GM23248 (cell line): ENCODE measurements around the gene DECR2. TPM values are rescaled to one million over a fixed set of nuclear protein-coding genes. Genes with fewer than 3 reads are reported as not detected.
"Not testable (repeated sequence)": the region's sequence is repeated elsewhere in the genome, so short reads cannot be mapped to it uniquely, and the experiment has no call there.

ENCODE experiments used
- DNase-seq: peaks from one replicate; pipeline ENCODE4 v3.0.0-alpha.2; 2015
- H2AFZ ChIP-seq: fragments of 200-600 bp; sonication (generic); 2 replicates; pipeline ENCODE4 v1.6.1; 2016; ENCODE audit warnings: antibody characterized with exemption
- H3F3A ChIP-seq: fragments of 200-600 bp; sonication (generic); 2 replicates; pipeline ENCODE4 v1.6.1; 2016; ENCODE audit warnings: mild to moderate bottlenecking, antibody characterized with exemption, mixed run types; ENCODE audit not compliant: insufficient read depth
- H3K27ac ChIP-seq: fragments of 200-600 bp; sonication (generic); 2 replicates; pipeline ENCODE4 v1.5.1; 2016; ENCODE audit warnings: mild to moderate bottlenecking
- H3K27me3 ChIP-seq: fragments of 200-600 bp; sonication (generic); replicated peaks from 2 replicates; pipeline ENCODE4 v1.6.1; 2016; ENCODE audit warnings: mild to moderate bottlenecking; ENCODE audit not compliant: insufficient read depth
- H3K36me3 ChIP-seq: fragments of 200-600 bp; sonication (generic); 2 replicates; pipeline ENCODE4 v1.6.1; 2016; ENCODE audit warnings: low read depth, mild to moderate bottlenecking
- H3K4me1 ChIP-seq: fragments of 200-600 bp; sonication (generic); 2 replicates; pipeline ENCODE4 v1.6.1; 2016; ENCODE audit warnings: mild to moderate bottlenecking; ENCODE audit not compliant: insufficient read depth
- H3K4me2 ChIP-seq: fragments of 200-600 bp; sonication (generic); one replicate; pipeline ENCODE4 v1.6.1; 2016; ENCODE audit warnings: mild to moderate bottlenecking; ENCODE audit not compliant: unreplicated experiment
- H3K4me3 ChIP-seq: fragments of 200-600 bp; sonication (generic); 2 replicates; pipeline ENCODE4 v1.5.1; 2016; ENCODE audit warnings: mild to moderate bottlenecking
- H3K79me2 ChIP-seq: fragments of 200-600 bp; sonication (generic); 2 replicates; pipeline ENCODE4 v1.6.1; 2016; ENCODE audit warnings: mild to moderate bottlenecking; ENCODE audit not compliant: insufficient read depth
- H3K9ac ChIP-seq: fragments of 200-600 bp; sonication (generic); 2 replicates; pipeline ENCODE4 v1.6.1; 2016; ENCODE audit warnings: mild to moderate bottlenecking
- H3K9me2 ChIP-seq: fragments of 200-600 bp; sonication (generic); 2 replicates; pipeline ENCODE4 v1.6.1; 2016; ENCODE audit warnings: mixed run types, mild to moderate bottlenecking, moderate library complexity; ENCODE audit not compliant: insufficient read depth
- H3K9me3 ChIP-seq: fragments of 200-600 bp; sonication (generic); one replicate; pipeline ENCODE4 v1.6.1; 2017; ENCODE audit warnings: low read depth
- H4K20me1 ChIP-seq: fragments of 200-600 bp; sonication (generic); 2 replicates; pipeline ENCODE4 v1.6.0; 2016; ENCODE audit not compliant: insufficient read depth
- EZH2 ChIP-seq: fragments of 200-600 bp; sonication (generic); IDR thresholded peaks from 2 replicates; pipeline ENCODE4 v1.6.1; 2018; ENCODE audit warnings: antibody characterized with exemption, mild to moderate bottlenecking; ENCODE audit not compliant: insufficient read depth, poor library complexity, severe bottlenecking
- EZH2phosphoT487 ChIP-seq: fragments of 200-600 bp; sonication (generic); IDR thresholded peaks from 2 replicates; pipeline ENCODE4 v1.6.1; 2018; ENCODE audit warnings: antibody characterized with exemption, moderate library complexity, mild to moderate bottlenecking, low read depth; ENCODE audit not compliant: insufficient read depth
- WGBS, 2 experiments: methylation state at CpG; one replicate each; pipeline ENCODE4 v1.1.6; 2015 to 2017; ENCODE audit warnings: low lambda C conversion rate in 2 of 2, low coverage in 1 of 2; ENCODE audit errors: missing lambda C conversion rate in 2 of 2; 5-methylcytosine and 5-hydroxymethylcytosine counted together
- in situ Hi-C: fragments of 300-500 bp; cut with MboI; formaldehyde crosslinking; loops from 2 replicates; pipeline ENCODE4 v1.15.0; 2020
- polyA plus RNA-seq: library from polyadenylated mRNA; unstranded; fragments of >200 nt; fragmentation: Nextera tagmentation; extraction: Ambion mirVana; gene quantifications from 2 replicates; pipeline ENCODE4 v1.2.1, GENCODE V29; 2016
- total RNA-seq: library from RNA; depleted of rRNA; stranded (reverse); fragments of >200 nt; shearing (Covaris generic); gene quantifications from 2 replicates; pipeline ENCODE4 v1.2.3, GENCODE V29; 2014

DECR2 gene
- total and polyA plus RNA-seq, 2 experiments from 2014 or later = 7.8 to 26.1 TPM

DNA sequence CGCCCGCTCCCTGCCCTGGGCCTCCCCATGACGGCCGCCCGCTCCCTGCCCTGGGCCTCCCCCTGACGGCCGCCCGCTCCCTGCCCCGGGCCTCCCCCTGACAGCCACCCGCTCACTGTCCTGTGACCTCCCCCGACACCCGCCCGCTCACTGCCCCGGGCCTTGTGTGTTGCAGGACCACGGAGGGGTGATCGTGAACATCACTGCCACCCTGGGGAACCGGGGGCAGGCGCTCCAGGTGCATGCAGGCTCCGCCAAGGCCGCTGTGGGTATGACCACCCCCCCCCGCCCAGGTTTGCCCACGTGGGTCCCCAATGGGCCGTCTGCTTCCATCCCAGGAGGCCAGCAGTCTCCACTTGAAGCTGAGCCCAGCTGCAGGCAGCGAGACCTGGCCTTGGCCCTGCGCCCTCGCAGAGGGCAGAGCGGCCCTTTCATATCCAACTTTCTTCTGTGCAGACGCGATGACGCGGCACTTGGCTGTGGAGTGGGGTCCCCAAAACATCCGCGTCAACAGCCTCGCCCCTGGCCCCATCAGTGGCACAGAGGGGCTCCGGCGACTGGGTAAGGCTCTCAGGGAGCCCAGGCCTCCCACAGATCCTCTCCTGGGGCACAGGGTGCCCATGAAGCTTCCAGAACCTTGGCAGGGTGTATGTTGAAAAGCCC, 9.0 kb downstream of the DECR2 start:
- Histone ChIP-seq H3K9ac (no peak overlapping the region), H3K27ac (no peak overlapping the region), H3K9me2 (no peaks in the 10 kb centered on the region), H3K79me2 (no peaks in the 10 kb centered on the region), H4K20me1 (no peaks in the 10 kb centered on the region), H3F3A (no peaks in the 10 kb centered on the region), H3K9me3 (no peaks in the 10 kb centered on the region), H3K4me3 (no peak overlapping the region), H3K36me3 (no peaks in the 10 kb centered on the region), H3K27me3 (no peaks in the 10 kb centered on the region), H2AFZ (no peak overlapping the region), H3K4me2 (no peak overlapping the region), H3K4me1 (no peaks in the 10 kb centered on the region)
- TF ChIP-seq EZH2phosphoT487 (no peak), EZH2 (no peak)
- in situ Hi-C loops = no loop called here
- 91 to 96% methylated on average over 16 to 36 of the region's 36 CpGs for WGBS, 2 experiments
- no peak for DNase-seq

DNA sequence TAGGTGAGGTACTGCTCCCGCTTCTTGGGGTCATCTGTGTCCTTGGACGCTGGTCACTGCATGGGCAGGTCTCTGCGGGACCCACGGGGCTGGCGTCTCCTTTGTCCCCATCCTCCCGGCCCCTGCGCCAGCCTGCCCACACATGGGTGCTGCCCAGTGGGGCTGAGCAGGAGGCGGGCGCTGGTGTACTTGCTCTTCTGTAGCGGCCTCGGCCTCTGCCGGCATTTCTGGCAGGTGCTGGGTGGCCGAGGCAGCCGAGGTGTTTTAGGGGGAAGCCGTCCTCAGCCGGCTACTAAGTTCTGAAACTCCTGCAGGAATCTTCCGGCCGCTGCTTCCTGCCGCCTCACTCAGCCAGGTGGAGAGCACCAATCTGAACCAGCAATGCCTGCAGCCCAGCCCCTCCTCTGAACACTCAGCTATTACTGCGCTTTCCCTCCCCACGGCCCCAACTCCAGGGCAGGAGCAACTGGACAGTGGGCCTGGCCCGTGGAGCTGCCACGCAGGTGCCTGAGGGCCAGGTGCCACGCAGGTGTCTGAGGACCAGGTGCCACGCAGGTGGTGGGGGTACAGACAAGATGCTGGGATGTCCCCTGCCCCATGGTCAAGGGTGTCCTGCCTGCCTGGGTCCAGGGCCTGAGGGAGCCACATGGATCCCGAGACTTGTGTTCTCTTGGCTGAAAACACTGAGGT, 10.0 kb downstream of the DECR2 start:
- 93 to 94% methylated on average over 24 to 26 of the region's 26 CpGs for WGBS, 2 experiments
- no peaks in the 10 kb centered on the region for H3K9me2 ChIP-seq
- H3K27me3 ChIP-seq = no peaks in the 10 kb centered on the region
- no peaks in the 10 kb centered on the region for H3K4me1 ChIP-seq
- H3K36me3 ChIP-seq = no peaks in the 10 kb centered on the region
- no peak overlapping the region for H3K4me3 ChIP-seq
- TF ChIP-seq EZH2 = no peak
- no peak for TF ChIP-seq EZH2phosphoT487
- H2AFZ ChIP-seq = no peak overlapping the region
- no peak overlapping the region for H3K9ac ChIP-seq
- no peaks in the 10 kb centered on the region for H4K20me1 ChIP-seq
- no peaks in the 10 kb centered on the region for H3K79me2 ChIP-seq
- no peaks in the 10 kb centered on the region for H3F3A ChIP-seq
- in situ Hi-C loops = no loop called here
- DNase-seq = no peak
- H3K9me3 ChIP-seq = no peaks in the 10 kb centered on the region
- no peak overlapping the region for H3K4me2 ChIP-seq
- no peak overlapping the region for H3K27ac ChIP-seq

DNA sequence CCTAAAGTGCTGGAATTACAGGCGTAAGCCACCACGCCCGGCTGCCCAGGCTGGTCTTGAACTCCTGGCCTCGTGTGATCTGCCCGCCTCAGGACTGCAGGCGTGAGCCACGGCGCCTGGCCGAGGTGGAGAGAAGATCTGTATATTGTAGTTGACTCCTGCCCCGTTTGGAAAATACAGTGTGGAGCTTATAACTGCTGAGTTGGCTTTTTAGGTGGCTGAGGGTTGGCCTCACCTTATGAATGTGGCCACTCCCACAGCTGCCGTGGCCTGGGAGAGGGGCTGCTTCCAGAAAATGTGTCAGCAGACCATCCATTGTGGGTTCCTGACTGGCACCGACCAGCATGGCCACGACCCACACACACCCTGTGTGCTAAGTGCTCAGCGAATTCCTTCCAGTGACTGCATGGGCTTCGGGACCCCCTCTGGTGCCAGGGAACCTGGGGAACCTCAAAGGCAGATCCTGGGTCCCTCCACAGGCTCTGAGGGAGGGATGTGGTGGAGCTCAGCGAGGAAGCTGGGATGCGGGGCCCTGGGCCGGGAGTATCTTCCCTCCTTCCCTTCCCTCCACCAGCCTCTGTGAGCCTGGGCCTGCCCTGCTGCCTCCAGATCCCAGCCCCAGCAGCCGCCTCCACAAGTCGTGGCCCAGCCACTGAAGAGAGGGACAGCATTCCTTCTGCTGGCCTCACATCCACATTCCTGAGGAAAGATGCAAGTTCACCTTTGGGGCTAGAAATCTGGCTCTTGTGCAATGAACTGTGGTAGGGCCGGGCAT, 12.9 kb downstream of the DECR2 start:
- H3F3A ChIP-seq = no peaks in the 10 kb centered on the region
- H3K4me3 ChIP-seq = no peak overlapping the region
- H3K9me2 ChIP-seq = no peaks in the 10 kb centered on the region
- H3K79me2 ChIP-seq = no peaks in the 10 kb centered on the region
- in situ Hi-C loops = no loop called here
- TF ChIP-seq EZH2phosphoT487 (no peak), EZH2 (no peak)
- no peak overlapping the region for H3K27ac ChIP-seq
- H4K20me1 ChIP-seq = no peaks in the 10 kb centered on the region
- H3K4me2 ChIP-seq = no peak overlapping the region
- no peaks in the 10 kb centered on the region for H3K27me3 ChIP-seq
- DNase-seq = peak; percentile 30
- H2AFZ ChIP-seq = no peak overlapping the region
- H3K4me1 ChIP-seq = no peaks in the 10 kb centered on the region
- H3K9ac ChIP-seq = no peak overlapping the region
- no peaks in the 10 kb centered on the region for H3K36me3 ChIP-seq
- 81 to 86% methylated on average over 18 to 21 of the region's 21 CpGs for WGBS, 2 experiments
- H3K9me3 ChIP-seq = no peaks in the 10 kb centered on the region

DNA sequence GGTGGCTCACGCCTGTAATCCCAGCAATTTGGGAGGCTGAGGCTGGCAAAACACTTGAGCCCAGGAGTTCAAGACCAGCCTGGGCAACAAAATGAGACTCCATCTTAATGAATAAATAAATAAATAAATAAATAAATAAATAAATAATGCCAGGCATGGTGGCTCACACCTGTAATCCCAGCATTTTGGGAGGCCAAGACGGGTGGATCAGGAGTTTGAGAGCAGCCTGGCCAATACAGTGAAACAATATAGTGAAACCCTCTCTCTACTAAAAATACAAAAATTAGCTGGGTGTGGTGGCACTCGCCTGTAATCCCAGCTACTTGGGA, 13.4 kb downstream of the DECR2 start:
- H3K4me3 ChIP-seq, H3K27ac ChIP-seq, H3K4me2 ChIP-seq, H3K79me2 ChIP-seq, H3K36me3 ChIP-seq, H4K20me1 ChIP-seq, H3K9ac ChIP-seq, H3K9me3 ChIP-seq, H3K4me1 ChIP-seq, H3K27me3 ChIP-seq, H3F3A ChIP-seq, H3K9me2 ChIP-seq, H2AFZ ChIP-seq, DNase-seq, in situ Hi-C loops: not testable (repeated sequence)
- WGBS, 2 experiments = 90 to 91% methylated on average over 3 of the region's 3 CpGs

DNA sequence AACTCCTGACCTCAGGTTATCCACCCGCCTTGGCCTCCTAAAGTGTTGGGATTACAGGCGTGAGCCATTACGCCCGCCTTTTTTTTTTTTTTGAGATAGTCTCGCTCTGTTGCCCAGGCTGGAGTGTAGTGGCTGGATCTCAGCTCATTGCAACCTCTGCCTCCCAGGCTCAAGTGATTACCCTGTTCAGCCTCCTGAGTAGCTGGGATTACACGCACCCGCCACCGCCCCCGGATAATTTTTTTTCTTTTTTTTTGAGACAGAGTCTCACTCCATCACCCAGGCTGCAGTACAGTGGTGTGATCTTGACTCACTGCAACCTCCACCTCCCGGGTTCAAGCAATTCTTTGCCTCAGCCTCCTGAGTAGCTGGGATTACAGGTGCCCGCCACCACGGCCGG, 20.5 kb downstream of the DECR2 start:
- H3K9me2 ChIP-seq, H4K20me1 ChIP-seq, H3K27me3 ChIP-seq, in situ Hi-C loops, H3K9me3 ChIP-seq, DNase-seq, H3K4me2 ChIP-seq, H3K4me3 ChIP-seq, H3K27ac ChIP-seq, H3K36me3 ChIP-seq, H3K9ac ChIP-seq, H2AFZ ChIP-seq: not testable (repeated sequence)
- peaks cover 21% of the 10 kb centered on the region for H3K4me1 ChIP-seq
- peaks cover 17% of the 10 kb centered on the region; the same call in 1 of the 2 replicates for H3F3A ChIP-seq
- peaks cover 10% of the 10 kb centered on the region for H3K79me2 ChIP-seq
- 96 to 98% methylated on average over 13 of the region's 13 CpGs for WGBS, 2 experiments
